ENCODE results near the gene CAPN12. TPM values are rescaled to one million over a fixed set of nuclear protein-coding genes. Genes with fewer than 3 reads are reported as not detected.

The CAPN12 gene
- total and polyA plus RNA-seq, 10 of the 15 experiments (the other 5 are each of a cell fraction or from before 2014, with no cell fraction given): 0.64 to 4.6 (median 2.0) TPM

DNA sequence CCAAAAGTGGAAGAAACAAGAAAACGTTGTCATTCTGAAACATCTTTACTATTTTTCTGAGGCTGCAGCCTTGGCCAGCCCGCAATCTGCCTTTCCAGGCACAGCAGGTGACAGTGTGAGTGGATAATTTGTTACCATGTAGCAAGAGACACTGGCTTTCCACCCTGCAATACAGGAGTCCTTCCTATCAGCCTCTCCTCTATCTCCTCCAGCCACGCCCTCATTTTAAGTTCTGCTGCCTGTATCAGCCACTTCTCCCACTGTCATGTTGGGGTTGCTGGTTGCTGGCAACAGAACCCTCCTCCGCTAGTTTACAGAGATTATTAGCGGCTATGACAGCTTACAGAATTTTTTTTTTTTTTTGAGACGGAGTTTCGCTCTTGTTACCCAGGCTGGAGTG, 36.8 kb upstream of the CAPN12 start (continued):
- TF ChIP-seq, protein P1, sequence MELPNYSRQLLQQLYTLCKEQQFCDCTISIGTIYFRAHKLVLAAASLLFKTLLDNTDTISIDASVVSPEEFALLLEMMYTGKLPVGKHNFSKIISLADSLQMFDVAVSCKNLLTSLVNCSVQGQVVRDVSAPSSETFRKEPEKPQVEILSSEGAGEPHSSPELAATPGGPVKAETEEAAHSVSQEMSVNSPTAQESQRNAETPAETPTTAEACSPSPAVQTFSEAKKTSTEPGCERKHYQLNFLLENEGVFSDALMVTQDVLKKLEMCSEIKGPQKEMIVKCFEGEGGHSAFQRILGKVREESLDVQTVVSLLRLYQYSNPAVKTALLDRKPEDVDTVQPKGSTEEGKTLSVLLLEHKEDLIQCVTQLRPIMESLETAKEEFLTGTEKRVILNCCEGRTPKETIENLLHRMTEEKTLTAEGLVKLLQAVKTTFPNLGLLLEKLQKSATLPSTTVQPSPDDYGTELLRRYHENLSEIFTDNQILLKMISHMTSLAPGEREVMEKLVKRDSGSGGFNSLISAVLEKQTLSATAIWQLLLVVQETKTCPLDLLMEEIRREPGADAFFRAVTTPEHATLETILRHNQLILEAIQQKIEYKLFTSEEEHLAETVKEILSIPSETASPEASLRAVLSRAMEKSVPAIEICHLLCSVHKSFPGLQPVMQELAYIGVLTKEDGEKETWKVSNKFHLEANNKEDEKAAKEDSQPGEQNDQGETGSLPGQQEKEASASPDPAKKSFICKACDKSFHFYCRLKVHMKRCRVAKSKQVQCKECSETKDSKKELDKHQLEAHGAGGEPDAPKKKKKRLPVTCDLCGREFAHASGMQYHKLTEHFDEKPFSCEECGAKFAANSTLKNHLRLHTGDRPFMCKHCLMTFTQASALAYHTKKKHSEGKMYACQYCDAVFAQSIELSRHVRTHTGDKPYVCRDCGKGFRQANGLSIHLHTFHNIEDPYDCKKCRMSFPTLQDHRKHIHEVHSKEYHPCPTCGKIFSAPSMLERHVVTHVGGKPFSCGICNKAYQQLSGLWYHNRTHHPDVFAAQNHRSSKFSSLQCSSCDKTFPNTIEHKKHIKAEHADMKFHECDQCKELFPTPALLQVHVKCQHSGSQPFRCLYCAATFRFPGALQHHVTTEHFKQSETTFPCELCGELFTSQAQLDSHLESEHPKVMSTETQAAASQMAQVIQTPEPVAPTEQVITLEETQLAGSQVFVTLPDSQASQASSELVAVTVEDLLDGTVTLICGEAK (IDR thresholded peaks at IDR 0.05; ENCODE audit: borderline replicate concordance): no peak
- TF ChIP-seq, protein P2, sequence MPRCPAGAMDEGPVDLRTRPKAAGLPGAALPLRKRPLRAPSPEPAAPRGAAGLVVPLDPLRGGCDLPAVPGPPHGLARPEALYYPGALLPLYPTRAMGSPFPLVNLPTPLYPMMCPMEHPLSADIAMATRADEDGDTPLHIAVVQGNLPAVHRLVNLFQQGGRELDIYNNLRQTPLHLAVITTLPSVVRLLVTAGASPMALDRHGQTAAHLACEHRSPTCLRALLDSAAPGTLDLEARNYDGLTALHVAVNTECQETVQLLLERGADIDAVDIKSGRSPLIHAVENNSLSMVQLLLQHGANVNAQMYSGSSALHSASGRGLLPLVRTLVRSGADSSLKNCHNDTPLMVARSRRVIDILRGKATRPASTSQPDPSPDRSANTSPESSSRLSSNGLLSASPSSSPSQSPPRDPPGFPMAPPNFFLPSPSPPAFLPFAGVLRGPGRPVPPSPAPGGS (IDR thresholded peaks at IDR 0.05; ENCODE audit: borderline replicate concordance, insufficient read depth, low read depth, low read length, poor library complexity, severe bottlenecking): no peak

DNA sequence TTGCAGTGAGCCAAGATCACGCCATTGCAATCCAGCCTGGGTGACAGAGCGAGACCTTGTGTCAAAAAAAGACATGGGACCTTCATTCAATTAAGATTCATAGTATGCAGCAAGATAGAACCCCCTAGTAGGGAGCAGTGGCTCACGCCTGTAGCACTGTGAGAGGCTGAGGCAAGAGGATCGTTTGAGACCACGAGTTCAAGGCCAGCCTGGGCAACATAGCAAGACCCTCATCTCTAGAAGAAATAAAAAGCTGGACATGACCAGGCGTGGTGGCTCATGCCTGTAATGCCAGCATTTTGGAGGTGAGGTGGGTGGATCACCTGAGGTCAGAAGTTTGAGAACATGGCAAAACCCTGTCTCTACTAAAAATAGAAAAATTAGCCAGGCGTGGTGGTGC, 36.2 kb upstream of the CAPN12 start:
- Histone ChIP-seq H3K4me2 (ENCODE audit: control insufficient read depth, insufficient read depth) (no peak overlapping the region), H3K79me2 (ENCODE audit: control insufficient read depth, insufficient read depth, low read length) (no peaks in the 10 kb centered on the region), H3K4me3 (no peak overlapping the region), H3K27me3 (replicated peaks in 1 of 2; ENCODE audit: control insufficient read depth in 2 of 2, insufficient read depth in 2 of 2, low read length in 1 of 2) (no peaks in the 10 kb centered on the region; a peak in 1 of 4 replicates), H3K9ac (ENCODE audit: control insufficient read depth, insufficient read depth, low read length) (no peak overlapping the region), H3K4me1 (ENCODE audit: control insufficient read depth, insufficient read depth, low read length) (no peaks in the 10 kb centered on the region), H3K9me3 (replicated peaks; ENCODE audit: control insufficient read depth, insufficient read depth, low read length) (no peaks in the 10 kb centered on the region), H3K36me3 (ENCODE audit: control insufficient read depth in 2 of 2, insufficient read depth in 2 of 2, low read length in 1 of 2) (no peaks in the 10 kb centered on the region), H2AFZ (ENCODE audit: control insufficient read depth, low read depth, low read length) (no peak overlapping the region), H3K27ac (ENCODE audit: control insufficient read depth, insufficient read depth) (no peak overlapping the region), H4K20me1 (ENCODE audit: control insufficient read depth, insufficient read depth) (no peaks in the 10 kb centered on the region)
- ChIA-PET RAD21 (ENCODE audit: unreplicated experiment) (no interaction called here), SMC1A (ENCODE audit: uncharacterized antibody, unreplicated experiment) (no interaction called here), CTCF (no interaction called here), POLR2A (no interaction called here)
- no peak for TF ChIP-seq SPI1 (IDR thresholded peaks at IDR 0.05; ENCODE audit: borderline replicate concordance, insufficient read depth, low read depth, low read length)
- TF ChIP-seq, protein P3, sequence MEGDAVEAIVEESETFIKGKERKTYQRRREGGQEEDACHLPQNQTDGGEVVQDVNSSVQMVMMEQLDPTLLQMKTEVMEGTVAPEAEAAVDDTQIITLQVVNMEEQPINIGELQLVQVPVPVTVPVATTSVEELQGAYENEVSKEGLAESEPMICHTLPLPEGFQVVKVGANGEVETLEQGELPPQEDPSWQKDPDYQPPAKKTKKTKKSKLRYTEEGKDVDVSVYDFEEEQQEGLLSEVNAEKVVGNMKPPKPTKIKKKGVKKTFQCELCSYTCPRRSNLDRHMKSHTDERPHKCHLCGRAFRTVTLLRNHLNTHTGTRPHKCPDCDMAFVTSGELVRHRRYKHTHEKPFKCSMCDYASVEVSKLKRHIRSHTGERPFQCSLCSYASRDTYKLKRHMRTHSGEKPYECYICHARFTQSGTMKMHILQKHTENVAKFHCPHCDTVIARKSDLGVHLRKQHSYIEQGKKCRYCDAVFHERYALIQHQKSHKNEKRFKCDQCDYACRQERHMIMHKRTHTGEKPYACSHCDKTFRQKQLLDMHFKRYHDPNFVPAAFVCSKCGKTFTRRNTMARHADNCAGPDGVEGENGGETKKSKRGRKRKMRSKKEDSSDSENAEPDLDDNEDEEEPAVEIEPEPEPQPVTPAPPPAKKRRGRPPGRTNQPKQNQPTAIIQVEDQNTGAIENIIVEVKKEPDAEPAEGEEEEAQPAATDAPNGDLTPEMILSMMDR (IDR thresholded peaks at IDR 0.05 in 2 of 3, conservative IDR thresholded peaks at IDR 0.05 in 1 of 3; ENCODE audit: control insufficient read depth in 2 of 3, extremely low read depth in 1 of 3, insufficient read depth in 1 of 3, low read depth in 3 of 3, low read length in 3 of 3): no peak
- no peak for TF ChIP-seq DPF2 (IDR thresholded peaks at IDR 0.05)
- FAIRE-seq (no peak), ATAC-seq (no peak), DNase-seq (ENCODE audit: low read depth, low spot score) (no peak)
- intact Hi-C loops (cut with micrococcal nuclease; ENCODE audit: unreplicated experiment) (loop anchor here (10.0 kb wide), 1 partner anchor 104 kb away; no protein-coding TSS in a partner anchor), in situ Hi-C loops (cut with MboI) (no loop called here)
- BruUV-seq (replicated peaks): no TSS peak
- WGBS (ENCODE audit: insufficient coverage, insufficient replicate concordance, low lambda C conversion rate, missing lambda C conversion rate): 38% methylated on average over 7 of the region's 7 CpGs

Data from GM12878 (cell line).